ENCODE results near the gene CLBA1.

Gene CLBA1

DNA sequence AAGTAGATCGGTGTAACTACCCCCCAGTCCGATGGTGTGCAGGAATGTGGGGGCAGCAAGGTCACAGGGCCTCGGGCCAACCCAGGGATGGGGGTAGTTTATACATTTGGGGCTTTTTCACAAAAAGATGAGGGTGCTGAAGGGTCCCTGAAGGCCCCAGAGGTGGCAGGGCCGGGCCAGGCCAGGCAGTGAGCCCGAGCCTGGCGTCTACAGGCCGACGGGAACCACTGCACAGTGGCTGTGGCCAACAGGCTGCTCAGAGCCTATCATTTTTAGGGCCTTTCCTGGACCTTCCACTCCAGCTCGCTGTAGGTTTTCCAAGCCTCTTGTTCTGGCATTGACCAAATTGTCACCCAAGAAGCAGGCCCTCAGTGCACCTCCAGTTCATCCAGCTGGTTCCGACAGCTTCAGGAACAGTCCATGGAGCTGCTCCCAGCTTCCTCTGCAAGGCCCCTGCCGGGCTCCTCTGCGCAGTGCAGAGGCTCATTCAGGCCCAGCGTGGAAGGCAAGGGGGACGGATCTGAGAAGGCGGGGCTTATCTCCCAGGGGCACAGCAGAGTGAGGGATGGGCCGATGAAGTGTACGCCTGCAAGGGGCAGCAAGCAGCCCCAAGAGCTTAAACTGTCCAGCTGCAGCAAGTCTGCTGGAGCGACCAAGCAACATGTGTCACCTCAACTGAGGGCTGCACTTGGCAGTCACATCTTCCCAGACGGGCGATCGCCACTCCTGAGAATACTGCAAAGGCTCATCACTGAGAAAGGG is 21.4 kb downstream of the CLBA1 start:
- DNase-seq: no peak

DNA sequence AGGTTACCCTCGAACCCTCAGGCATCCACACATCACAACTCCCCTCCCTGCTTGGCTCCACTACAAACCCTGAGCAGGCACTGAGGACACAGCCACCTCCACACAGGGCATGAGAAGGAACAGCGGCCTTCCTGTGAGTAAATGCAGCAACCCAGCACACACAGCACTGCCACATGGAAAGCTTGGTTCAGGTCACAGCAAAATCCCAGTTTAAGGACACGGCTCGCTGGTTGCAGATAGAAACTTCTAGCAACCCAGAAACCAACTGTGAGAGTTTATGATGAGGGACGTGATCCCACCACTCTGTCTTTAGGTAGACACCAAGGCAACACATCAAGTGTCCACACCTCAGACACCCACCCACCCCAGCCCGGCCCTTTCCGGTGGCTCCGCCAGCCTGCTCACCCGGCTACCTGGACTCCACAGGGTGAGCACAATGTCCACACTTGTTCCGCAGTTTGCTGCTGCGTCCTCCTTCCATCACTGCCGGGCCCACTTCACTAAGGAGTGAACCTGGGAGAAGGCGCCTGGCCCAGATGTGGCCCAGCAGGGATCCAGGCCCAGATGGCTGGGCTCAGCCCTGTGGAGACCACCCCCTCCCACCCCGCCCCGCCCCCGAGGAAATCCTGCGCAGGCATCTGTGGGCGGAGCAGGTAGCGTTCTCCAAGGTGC is 22.1 kb downstream of the CLBA1 start:
- no peak for DNase-seq

DNA sequence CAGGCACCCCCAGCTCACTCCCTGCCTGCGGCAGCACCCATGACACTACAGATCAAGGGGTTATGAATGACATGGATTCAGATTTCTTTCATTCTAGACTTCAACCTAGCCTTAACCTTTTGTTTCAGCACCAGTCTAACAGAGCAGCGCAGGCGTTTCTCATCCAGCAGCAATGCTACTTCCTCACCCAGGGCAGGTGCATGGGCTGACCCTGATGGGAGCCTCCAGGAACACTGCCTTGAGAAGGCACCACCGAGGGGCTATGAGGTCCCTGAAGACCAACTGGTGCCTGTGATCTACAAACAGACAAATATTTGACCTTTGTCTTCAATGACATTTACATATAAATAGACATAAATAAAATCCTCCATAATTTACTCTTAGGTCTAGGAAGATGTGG is 24.5 kb downstream of the CLBA1 start:
- DNase-seq: no peak

DNA sequence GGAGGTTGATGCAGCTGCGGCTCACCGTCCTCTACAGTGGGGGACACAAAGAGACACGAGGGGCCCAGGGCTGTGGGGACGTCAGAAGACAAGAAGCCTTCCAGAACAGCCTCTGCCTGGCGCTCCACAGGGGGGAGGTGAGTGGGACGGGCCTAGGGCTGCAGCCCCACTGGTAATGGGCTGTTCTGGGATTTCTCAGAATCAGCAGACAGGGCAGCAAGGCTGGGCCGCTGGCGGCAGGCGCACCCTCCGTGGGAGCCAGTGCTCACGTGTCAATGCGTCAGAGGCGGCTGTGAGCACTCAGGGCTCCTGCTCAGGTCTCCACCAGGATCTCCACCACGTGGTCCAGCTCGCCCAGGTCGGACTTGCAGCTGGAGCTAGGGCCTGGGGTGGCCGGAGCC is 25.3 kb downstream of the CLBA1 start:
- no peak for DNase-seq

DNA sequence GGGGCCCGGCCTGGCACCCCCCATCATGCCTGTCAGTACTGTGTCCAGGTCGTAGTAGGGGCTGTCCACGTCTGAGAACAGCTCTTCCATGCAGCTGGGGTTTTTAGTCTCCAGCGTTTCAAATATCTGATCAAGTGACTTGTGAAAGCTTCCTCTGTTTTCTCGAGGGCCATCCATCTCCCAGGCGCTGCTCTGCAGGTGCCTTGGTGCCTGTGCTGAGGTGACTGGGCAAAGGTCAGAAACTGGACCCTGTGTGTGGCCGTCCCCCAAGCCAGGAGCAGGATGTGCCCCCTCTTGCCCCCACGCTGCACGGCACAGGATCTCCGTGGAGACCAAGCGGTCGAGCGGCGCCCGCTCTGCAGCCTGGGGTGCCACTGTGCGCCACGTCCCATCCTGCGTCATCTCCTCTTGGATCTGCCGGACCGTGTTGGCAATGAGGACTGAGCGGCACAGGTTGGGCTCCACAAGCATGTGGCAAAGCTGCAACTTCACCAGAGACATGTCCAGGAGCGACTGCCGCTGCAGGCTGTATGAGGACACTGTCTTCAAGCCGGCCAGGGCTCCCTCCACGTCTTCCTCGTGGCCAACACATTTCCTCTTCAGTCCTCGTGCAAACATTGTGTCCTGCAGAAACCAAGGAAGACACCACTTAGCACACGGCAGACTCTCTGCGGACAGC is 25.9 kb downstream of the CLBA1 start:
- DNase-seq: no peak

DNA sequence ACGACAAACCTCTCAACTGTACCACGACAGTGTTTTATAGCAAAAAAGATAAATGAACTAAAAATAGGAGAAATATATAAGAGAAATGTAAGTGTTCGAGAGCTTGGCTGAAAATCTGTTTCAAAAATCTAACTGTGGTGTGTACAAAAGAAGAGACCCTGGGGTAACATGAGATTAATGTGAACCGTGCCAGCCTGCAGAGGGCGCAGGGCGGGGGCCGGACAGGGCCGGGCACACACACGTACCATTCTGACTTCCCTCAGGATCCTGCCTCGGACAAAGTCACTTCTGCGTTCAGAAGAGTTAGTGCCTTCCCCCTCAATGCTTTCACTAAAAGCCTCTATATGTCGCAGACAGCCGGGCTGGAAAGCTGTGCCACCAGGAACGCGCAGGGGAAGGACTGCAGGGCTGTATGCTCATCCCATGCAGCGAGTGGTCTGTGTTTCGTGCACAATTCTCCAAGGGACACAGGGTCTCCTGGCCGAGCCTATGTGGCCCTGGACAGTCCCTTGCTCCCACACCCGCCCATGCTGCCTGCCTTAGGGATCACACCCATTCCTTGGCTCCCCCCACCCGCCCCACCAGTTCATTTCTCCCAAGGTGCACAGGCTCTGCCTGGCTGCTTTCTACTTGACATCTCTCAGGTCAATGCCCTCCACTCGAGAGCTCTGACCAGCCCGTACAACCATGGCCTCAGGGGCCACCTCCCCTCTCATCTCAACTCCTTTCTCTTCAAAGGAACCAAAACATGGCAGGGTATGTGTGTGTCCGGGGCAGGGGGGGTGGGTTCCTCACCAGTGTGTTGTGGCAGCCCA is 26.8 kb downstream of the CLBA1 start:
- DNase-seq: no peak

DNA sequence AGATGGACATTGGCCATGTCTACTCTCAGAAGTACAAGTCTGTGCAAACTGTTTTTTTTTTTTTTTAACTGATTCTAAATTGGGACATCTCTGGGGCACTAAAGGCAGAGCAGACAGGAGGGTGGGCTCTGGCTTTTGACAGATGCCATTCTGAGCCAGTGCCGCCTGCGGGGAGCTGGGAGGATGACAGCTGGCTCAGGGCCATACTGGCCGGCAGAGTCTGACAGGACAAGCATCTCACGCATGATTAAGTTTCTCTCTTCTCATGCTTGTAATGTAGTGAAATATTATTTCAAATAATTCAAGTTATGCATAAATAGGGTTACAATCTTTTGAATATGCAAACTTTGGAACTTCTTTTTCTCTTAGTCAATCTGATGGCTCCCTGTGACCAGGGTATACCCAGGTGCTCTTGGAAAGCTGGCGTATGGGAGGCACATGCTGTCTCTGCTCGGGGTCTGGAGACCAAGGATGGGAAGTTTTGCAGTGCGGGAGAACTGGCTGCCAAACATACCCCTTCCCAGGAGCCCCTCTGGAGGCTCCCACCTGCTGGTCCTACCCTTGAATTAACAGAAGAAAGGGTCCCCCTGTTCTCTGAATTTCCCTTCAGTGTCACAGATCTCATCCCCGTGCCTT is 27.7 kb downstream of the CLBA1 start:
- DNase-seq: no peak

DNA sequence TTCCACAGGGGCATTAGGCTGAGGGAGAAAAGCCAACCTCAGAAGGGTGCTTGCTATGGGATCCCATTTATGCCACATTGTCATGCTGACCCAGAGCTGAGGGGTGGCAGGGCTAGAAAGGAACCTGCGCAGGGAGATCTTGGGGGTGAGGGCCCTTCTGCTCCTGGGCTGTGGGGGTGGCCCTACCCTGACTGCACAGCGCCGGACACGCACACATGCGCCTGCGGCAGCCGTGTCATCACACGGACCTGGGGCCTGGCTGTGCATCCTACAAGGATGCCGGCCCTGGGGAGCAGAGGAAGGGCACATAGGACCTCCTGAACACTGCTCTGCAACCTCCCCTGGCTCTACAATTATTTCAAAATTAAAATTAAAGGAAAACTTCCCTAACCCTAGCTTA is 28.4 kb downstream of the CLBA1 start:
- no peak for DNase-seq

DNA sequence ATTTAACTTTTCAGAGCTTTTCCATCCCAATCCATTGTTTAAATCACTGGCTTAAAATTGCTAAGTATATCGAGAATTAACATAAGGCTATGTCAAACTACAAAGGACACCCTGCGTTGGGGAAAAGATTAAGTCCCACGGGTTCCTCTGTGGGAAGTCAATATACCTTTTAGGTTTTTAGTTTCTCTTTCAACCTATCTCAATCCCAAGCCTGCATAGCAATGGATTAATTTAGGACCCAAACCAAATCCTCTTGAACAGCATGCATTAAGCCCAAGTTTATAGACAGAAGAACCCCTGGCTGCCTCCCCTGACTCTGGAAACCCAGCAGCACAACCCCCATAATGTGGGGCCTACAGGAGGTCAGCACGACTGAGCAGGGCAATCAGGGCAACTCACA is 29.0 kb downstream of the CLBA1 start:
- DNase-seq: no peak

DNA sequence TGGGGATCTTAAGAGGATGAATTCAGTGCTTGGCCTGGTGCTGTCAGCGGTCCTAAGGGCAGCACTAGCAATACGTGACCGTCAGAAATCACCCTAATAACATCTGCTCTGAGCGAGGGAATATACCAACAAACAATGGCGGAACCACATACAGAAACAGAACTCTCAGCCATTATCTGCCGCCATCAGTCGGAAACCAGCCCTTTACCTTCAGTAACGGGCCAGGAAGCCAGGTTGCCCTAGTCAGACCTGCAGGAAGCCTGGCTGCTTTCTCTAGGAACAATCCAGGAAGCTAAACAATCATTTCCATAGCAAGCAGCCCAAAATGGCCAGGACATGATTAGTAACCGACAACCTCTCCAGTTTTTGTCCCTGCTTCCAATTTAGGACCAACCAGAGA is 29.7 kb downstream of the CLBA1 start:
- DNase-seq: no peak

DNA sequence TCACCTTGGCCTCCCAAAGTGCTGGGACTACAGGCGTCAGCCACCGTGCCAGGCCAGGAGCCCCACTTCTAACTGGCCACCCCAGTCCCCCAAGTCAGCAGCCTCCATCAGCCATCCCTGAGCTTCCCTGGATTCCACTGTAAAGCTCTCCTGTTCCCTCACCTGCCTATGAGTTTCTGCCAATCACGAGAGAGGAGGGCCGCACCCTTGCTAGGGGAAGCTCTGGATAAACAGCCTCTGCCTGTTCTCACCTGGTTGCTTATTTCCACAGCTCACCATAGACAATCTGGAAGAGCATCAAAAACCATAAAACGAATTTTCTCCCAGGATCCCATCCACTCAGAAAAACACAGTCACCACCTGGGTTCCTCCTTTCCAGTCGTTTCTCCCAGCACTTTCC is 30.3 kb downstream of the CLBA1 start:
- no peak for DNase-seq

DNA sequence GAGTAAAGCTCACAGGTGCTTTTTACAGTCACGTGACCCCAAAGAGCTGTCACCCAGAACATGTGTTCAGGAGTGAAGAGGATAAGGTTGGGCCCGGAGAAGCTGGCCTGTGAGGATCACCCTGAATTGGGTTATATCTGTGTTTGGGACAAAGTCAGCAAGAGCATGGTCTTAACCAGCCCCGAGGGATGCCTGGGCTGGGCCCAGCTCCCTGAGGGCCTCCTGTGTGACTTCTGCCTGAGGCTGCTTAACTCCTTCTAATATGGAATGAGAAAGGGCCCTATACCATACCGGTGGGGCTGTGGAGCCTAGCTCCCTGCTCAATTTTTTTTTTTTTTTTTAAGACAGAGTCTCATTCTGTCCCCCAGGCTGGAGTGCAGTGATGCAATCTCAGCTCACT is 32.8 kb downstream of the CLBA1 start:
- DNase-seq: no peak

DNA sequence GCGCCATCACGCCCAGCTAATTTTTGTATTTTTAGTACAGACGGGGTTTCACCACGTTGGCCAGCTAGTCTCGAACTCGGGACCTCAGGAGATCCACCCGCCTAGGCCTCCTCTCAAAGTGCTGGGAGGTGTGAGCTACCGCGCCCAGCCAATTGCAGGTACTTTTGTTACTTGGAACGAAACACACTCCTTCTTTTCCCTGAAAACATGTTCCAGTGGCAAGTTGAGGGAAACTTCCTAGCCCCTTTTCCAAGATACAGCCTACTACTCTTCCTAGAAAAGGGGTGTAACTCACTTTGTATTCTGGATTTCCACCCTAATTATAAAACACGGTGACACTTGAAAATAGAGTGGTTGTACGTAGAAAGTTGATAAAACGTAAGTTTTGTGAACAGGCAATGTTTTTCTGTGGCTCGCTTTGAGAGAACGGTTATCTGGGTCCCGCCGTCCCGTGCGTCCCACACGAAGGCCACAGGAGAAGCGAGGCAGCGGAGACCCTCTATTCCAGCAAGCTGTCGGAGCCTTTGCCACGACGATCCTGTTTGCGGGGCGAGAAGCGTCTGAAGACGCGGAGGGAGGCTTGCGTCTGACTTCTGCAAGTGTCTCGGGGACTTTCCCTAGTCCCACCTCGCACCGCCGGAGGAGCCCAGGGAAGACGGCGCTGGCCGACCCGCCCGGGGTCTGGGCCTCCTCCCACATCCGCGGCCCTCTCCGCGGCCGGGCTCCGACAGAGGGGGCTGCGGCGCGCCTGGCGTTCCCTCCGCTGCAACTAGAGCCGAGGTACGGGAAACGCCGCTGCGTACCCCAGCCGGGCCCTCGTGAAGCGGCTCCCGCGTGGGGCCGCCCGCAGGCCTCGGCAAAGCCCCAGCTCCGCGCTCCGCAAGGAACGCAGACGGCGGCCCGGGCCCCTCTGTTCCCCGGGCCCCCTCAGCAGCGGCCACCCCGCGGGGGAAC is 34.5 kb downstream of the CLBA1 start:
- no peak for DNase-seq

DNA sequence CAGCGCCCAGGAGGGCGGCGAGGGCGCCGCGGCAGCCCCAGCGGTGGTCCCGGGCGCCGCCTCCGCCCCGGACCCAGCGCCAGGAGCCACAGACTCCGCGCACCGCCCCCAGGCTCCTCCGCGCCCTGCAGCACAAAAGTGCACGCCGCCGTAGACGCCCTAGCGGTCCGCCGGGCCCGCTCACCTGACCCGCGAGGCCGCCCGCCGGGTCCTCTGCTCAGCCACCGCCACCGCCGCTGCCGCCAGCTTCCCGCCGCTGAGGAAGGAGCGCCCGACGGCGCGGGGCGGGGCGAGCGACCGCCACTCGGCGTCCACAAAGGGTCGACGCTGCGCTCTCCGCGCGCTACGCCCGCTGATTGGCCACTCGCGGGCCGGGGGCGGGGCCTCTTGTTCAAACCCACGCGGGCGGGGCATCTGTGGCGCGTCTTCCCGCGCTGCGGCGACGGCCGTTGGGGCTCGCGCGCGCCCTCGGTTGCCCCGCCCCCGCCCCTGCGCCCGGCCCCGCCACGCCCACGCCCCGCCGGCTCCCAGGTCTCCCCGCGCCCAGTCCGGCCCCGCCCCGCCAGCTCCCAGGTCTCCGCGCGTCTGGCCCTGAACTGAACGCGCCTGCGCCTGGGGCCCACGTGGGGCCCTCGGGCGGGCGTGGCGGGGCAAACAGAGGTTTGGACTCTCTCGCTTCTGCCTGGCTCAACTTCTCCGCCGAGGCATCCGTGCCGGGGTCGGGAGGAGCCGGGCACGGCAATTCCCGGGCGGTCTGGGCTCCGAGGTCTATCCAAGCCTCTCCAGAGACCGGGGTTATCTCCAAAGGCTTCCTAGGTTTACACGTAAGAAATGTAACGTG is 35.4 kb downstream of the CLBA1 start, which contains the start of gene CDCA4:
Gene CDCA4, minus strand, starts transcription at position 269 of the 841 bp plus-strand sequence. CDS start 9,154 bp downstream, outside the sequence.
- DNase-seq: peak; percentile 23

DNA sequence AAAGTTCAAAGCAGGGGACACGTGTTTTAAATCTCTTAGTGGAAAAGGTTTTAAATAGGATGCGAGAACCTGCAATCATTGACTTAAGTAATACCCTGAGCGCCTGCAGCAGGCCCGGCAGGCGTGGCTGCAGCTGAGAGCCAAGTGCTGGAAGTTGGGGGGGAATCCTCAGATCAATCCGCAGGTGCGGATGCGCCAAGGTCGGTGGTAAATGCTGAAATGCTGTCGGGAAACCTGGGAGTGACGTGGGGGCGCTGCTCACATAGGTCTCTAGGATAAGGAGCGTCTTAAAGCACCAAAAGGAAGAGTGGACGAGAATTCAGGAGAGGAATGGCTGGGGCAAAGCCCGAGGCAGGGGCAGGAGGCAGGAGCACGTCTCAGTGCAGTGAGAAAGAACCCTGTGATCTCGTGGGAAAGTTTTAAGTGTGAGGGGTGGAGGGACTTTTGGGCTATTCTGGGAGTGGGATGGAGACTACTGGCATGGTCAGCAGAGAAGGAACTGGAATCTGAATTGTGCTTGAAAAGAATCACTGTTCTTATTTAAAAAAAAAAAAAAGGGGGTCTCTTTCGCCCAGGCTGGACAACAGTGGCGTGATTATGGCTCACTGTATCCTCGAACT is 36.2 kb downstream of the CLBA1 start:
- DNase-seq: no peak

DNA sequence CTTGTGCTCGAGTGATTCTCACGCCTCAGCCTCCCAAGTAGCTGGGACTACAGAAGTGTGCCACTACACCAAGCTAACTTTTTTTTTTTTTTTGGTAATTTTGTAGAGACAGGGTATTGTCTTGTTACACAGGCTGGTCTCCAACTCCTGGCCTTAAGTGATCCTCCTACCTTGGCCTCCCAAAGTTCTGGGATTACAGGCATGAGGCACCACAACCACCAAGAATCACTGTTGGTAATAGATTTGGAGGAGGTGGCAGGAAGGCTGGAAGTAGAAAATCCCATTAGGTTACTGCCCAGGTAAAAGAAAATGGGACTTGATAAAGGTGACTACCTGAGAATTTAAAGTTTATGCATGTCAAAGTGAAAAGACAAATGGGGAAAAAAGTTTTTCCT is 36.7 kb downstream of the CLBA1 start:
- DNase-seq: no peak

DNA sequence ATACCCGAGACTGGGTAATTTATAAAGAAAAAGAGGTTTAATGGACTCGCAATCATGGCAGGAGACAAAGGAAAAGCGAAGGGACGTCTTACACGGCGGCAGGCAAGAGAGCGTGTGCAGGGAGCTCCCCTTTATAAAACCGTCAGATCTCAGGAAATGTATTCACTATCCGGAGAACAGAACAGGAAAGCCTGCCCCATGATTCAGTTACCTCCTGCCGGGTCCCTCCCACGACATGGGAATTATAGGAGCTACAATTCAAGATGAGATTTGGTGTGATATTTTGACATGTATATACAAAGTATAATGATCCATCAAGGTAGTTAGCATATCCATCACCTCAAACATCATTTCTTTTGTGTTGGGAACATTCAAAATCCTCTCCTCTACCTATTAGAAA is 37.6 kb downstream of the CLBA1 start:
- no peak for DNase-seq

DNA sequence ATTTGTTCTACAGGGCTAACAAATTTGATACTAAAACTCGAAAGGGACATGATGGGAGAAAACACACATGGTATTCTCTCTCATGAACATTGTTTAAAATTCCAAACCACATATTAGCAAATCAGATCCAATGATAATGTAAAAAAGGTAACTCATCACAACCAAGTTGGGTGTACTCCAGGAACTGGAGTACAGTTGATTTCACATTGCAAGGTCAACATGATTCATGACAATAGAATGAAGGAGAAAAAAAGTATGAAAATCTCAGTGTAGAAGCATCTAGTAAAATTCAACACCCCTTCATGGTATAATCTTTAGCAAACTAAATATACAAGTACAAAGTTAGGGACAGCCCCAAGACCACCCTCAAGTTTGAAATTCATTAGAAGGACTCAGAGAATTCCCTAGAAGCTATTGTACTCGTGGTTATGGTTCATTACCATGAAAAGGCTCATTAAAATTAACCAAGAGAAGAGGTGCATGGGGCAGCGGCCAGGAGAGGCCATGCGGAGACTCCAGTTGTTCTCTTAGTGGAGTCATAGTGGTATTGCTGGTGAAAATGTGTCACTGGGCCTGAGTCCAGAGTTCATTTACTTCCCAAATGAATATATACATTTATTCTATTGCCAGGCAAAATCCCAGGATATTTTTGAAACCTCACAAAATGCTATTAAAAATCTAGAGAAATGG is 38.3 kb downstream of the CLBA1 start:
- DNase-seq: no peak

DNA sequence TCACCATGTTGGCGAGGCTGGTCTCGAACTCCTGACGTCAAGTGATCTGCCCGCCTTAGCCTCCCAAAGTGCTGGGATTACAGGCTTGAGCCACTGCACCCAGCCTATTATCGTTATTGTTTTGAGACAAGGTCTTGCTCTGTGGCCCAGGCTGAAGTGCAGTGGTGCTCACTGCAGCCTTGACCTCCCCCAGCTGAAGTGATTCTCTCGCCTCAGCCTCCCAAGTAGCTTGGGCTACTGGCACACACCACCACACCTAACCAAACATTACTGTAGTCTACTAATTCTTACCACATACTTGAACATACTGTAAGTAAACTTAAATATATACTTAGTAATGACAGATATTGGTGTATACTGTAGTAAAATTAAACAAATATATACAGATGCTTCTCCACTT is 39.8 kb downstream of the CLBA1 start:
- DNase-seq: no peak

Data from NCI-H2029 treated with DMSO at 0.1 percent for 48 hours (cell line).